Activated CD8-positive, alpha-beta memory T cell treated with anti-CD3 and anti-CD28 coated beads, Interleukin-2, amount 50 U/mL, for 24 hours (primary cell): Measurements from ENCODE around the gene NAXD.
"Not testable (repeated sequence)": the region's sequence is repeated elsewhere in the genome, so short reads cannot be mapped to it uniquely, and the experiment has no call there.

Experiments used
- DNase-seq: peaks from one replicate; pipeline ENCODE4 v3.0.0-alpha.2; 2020; ENCODE audit errors: extremely low read depth

The NAXD gene

DNA sequence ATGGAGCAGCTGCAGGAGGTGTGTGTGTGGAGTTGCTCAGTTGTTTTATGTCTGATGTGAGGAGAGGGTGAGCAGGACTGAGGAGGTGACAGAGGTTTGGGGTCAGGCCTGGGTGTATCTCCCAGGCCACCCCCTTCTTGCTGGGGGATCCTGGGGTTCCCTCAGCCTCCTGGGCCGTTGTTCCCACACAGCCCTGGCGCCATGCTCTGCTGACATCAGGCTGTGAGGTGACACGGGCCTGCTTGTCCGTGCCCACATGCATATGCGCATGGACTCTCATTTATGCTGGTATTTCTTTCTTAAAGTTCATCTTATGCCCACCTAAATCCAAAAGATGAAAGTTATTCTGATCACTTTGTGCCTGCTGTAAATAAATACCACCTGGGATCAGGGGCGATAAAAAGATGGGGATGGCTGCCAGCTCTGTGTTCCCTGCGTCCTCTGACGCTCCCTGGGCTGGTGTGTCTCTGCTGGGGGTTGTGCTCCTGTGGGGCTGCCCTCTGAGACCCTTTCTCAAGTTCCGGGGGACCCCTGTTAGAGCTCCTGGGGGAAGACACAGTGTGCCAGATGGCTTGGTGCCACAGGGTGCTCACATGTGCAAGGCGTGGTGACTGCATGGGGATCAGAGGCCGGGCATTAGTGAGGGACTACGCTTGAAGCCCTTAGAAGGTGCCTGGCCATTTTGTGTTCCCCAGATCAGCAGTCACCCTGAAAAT is 12.6 kb downstream of the NAXD start:
- DNase-seq = no peak

DNA sequence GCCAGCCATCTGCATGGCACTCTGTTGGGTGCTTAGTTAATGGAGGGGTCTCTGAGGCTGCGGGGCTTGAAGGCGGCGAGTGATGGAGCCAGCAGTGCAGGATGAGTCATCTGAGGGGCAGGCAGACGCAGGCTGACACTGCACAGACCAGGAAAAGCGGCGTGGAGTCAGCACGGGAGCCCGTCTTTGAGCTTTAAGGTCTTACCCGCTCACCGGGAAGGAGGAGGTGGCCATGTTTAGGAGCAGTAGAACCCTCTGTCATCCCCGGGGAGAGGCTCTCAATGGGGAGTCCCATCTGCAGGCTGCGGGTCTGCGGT is 13.1 kb downstream of the NAXD start:
- no peak for DNase-seq

DNA sequence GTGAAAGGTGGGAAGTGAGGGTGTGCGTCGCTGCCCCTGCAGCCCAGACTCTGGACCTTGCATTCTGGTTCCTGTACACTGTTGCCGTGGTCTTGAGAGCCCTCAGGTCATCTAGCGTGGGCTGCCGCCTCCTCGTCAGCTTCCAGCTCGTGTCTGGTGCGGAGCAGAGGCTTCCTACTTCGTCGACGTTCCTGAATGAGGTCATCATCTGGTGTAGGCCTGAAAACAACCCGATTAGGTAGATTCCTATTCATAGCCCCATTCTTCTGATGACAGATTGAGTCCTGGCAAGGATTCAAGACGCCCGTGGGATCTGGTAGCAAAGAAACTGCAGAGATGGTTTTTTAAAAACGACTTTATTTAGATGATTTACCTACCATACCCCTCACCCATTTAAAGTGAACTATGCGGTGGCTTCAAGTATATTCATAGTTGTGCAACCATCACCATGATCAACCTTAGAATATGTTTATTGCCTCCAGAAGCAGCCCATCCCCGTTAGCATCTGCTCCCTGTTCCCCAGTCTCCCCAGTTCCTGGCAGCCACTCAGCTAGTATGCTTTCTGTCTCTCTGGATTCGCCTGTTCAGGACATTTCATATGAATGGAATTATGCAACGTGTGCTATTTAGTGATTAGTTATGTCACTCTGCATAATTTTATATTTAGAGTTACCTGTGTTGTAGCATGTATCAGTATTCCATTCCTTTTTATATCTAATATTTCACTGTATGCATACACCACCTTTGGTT is 13.8 kb downstream of the NAXD start:
- DNase-seq = no peak

DNA sequence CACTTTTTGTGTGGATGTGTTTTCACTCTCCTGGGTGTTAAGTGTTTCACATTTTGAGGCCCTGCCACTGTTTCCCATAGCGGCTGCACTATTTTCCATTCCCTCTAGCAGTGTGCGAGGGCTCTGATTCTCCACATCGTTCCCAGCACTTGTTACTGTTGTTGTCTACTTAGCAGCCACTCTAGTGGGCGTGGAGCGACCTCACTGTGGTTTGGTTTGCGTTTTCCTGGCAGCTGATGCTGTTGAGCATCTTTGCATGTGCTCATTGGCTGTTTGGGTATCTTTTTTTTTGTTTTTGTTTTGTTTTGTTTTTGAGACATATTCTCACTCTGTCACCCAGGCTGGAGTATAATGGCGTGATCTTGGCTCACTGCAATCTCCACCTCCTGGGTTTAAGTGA is 14.4 kb downstream of the NAXD start:
- DNase-seq = no peak

DNA sequence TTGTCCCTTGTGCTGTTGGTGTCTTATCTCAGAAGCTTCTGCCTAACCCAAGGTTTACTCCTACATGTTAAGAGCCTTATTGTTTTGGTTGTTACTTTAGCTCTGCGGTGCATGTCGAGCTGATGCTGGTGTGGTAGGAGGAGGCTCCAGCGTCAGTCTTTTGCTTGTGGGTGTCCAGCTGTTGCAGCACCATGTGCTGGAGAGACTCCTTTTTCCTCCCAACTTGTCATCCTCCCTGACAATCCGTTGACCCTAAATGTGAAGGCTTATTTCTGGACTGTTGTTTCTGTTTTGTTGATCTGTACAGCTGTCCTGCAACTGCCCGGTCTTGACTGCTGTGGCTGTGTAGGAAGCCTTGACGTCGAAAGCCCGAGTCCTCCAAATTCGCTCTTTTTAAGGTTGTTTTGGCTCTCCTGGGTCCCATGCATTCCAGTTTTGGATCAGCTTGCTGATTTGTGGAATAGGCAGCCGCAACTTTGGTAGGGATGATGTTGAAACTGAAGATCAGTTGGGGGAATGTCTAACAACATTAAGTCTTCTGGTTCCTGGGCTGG is 15.3 kb downstream of the NAXD start:
- DNase-seq = no peak

DNA sequence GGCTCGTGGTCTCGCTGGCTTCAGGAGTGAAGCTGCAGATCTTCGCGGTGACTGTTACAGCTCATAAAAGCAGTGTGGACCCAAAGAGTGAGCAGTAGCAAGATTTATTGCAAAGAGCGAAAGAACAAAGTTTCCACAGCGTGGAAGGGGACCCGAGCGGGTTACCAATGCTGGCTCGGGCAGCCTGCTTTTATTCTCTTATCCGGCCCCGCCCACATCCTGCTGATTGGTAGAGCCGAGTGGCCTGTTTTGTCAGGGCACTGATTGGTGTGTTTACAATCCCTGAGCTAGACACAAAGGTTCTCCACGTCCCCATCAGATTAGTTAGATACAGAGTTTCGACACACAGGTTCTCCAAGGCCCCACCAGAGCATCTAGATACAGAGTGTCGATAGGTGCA is 16.9 kb downstream of the NAXD start:
- not testable (repeated sequence) for DNase-seq

DNA sequence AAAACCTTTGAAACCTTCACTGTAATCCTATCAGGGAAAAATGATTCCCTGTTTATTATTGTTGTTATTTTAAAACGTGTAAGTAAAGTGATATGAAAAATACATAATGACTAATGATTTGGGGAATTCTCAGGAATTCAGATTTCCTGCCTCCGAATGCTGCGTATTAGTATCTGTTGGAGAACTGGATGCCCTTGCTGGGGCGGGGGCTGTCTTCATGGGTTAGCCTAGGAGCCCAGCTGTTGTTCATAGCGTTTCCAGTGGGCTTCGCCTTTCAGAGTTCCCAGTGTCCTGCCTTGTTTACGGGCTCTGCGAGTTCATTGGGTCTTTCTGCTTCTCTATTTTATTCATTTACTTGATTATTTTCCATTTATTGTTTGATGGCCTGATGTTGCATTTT is 18.4 kb downstream of the NAXD start:
- DNase-seq = no peak

DNA sequence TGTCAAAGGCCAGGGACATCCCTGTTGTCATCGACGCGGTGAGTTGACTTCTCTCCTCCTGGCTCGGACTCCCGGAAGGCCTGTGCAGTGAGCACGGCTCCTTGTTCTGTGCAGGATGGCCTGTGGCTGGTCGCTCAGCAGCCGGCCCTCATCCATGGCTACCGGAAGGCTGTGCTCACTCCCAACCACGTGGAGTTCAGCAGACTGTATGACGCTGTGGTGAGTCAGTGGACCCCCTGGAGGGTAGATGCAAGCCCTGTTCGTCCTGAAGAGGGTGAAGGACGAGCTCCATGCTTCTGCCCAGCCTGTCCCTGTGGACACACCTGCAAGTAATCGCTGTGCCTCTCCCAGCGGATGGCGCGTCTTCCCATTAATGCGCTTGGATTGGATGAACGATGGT is 19.2 kb downstream of the NAXD start:
- no peak for DNase-seq

DNA sequence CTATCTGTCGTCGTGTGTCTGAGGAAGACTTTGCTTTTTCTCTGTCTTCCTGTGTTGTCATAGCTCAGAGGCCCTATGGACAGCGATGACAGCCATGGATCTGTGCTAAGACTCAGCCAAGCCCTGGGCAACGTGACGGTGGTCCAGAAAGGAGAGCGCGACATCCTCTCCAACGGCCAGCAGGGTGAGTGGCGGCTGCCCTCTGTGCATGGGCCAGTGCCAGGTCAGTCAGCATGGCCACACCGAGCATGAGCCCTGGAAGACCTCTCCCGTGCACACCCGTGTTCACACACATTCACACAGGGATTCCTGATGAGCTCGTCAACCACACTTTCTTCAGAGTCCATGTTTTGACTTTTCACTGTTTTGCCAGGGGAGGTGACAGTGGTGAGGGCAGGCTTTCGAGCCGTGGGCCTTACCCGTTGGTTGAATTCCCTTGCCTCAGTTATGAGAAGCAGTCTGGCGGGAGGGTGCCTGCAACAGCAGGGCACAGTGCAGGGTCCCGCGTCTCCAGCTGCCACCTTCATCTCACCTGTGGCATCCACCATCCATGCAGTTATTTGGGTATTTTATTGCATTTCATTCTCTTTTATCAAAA is 20.2 kb downstream of the NAXD start:
- no peak for DNase-seq

DNA sequence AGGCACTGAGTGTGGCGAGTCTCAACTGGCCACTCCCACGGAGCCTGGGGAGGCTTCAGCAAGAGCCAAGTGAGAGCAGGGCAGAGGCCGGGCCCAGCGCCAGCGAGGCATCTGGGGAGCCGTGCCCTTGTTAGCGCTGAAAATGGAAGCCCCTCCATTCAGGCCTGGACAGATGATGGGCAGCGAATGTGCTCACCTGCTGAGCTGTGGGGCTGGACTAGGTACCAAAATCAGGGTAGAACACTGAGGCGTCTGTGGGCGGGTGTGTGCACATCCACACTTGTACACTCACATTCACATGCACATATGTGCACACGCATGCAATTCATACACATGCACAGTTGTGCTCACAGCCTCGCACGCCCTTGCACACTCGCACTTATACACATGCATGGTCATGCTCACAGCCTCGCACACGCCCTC is 20.7 kb downstream of the NAXD start:
- no peak for DNase-seq

DNA sequence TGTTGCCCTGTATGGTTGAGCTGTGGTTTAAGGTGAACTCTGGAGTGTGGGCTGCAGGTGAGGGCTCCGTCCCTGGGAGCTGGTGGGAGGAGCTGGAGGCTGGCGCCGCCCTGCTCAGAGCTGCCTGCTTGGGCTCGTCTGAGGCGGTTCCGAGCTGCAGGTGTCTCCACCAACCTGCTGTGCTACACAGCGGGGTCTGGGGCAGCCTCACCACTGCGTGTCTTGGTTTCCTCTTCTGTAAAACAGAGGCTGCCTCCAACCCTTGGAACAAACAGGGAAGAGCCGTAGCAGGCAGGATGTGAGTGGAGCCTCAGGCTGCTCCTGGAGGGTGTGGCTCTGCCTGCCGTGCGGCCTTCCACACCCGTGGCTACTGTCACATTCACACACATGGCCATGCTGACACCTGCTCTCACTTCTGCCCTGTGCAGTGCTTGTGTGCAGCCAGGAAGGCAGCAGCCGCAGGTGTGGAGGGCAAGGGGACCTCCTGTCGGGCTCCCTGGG is 21.4 kb downstream of the NAXD start:
- DNase-seq = no peak

DNA sequence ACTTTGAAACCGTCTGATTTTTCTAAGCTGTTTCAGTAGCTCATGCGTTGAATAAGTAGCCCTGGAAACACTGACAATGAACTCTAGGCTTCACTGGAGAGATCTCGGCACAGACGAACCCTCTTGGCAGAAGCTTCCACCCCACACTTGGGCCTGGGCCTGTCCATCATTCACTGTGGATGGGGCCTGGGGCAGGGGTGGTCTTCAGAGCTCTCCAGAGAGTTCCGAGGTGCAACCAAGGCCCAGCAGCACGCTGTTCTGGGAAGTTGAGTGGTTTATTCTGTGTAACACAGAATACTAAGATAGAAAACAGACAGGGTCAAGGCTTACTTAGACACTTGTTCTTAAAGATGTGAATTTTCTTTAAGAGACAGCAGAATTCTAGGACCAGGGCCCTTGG is 21.9 kb downstream of the NAXD start:
- no peak for DNase-seq

DNA sequence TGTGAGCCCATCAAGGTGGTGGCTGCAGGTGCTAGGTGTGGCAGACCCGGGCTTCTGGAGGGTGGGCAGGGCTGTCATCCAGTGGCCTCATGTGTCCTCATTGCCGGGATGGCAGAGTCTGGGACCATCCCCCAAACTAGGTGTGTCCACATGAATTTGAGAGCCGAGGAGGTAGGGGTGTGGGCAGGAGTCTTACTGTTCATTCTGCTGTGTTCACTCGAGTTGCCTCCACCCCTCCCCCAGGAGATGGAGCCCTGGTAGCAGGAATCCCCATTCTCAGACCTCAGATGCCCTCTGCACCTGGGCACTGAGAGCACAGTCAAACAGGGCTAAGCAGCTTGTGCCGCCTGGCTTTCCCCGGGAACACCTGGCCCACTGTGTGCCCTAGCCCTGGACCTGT is 22.4 kb downstream of the NAXD start:
- DNase-seq = no peak

DNA sequence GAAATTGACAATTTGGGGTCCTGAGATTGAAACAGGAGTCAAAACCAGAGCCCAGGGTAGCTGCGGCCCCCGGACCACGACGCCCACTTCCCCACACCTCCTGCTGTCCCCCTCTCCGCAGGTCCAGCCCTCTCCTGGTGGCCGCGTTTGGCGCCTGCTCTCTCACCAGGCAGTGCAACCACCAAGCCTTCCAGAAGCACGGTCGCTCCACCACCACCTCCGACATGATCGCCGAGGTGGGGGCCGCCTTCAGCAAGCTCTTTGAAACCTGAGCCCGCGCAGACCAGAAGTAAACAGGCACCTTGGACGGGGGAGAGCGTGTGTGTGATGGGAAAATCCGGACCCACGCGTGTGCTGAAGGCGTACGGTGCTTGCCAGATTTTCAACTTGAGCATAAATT is 22.9 kb downstream of the NAXD start:
- no peak for DNase-seq

DNA sequence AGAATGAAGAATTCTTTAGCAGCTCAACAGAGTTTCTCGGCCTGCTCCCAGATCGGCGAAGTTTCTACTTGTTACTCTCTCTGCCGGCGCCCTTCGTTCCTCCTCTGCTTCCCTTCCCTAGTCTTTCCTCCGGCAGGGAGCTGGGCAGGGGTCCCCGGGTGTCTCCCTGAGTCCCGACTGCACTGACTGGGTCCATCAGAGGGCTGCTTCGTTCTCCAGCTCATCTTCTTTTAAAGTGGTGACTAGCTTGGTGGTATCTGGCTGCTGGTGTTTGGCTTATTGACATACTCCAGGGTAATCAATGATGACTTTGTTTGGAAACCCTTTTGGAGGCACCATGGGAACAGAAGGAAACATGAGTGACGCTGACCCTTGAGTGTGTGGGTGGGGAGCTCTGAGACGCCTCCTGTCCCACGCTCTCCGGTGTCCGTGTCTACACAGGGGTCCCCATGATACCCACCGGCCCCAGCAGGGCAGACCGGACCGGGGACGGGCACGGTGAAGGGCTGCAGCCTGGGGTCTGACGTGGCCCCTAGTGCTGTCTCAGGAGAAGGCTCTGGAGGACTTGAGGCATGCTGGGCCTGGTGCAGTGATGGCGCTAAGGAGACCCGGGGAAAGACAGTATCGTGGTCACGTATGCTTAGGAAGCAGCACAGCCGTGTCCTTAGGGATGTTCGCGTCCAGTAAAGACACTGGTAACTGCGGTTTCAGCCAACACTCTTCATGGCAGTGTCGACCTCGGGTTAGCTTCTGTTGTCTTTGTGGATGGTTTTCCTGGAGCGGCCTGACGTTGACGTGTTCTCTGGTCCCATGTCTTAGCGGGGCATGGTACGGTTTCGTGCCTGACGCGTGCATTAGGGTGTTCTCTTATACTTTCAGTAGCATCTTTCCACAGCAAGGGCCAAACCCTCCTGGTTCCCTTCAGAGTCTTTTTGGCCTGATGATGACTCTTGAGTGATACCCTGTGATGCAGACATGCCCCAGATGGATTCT is 23.8 kb downstream of the NAXD start:
- no peak for DNase-seq

DNA sequence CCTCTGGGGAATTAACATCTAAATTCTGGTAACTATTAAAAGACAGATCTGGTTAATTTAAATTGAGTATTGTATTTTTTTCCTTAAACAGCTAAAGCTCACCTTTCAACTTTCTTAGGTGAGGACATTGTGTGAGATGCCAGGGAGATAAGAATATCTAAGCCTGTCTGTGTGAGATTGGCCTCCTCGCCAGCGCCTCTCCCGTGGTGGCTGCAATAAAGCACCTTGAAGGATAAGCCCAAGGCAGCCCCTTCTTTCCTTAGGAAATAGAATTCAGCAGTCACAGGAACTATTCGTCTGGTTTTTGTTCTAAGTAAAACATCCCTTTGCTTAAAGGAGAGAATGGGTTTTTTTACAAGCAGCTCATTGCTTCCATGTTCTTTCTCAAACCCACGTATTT is 24.6 kb downstream of the NAXD start:
- DNase-seq = no peak

DNA sequence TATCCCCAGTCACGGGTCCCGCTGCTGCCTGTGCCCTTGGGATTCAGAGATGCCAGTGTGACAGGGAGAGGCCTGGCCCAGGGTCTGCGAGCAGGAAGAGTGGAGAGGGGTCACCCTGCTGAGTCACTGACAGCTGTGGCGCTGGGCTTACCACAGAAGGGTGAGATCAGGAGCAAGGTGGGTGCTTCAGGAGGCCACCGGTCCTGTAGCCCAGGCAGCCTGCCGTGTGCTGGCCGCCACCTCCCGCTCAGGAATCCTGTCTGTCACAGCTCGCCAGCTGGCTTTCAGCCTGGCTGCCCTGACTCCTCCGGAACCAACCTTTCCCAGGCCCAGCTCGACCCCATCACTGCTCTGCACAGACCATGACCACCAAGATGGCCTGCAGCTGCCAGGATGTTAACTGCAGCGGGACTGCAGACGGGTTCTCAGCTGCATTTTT is 25.3 kb downstream of the NAXD start:
- no peak for DNase-seq

DNA sequence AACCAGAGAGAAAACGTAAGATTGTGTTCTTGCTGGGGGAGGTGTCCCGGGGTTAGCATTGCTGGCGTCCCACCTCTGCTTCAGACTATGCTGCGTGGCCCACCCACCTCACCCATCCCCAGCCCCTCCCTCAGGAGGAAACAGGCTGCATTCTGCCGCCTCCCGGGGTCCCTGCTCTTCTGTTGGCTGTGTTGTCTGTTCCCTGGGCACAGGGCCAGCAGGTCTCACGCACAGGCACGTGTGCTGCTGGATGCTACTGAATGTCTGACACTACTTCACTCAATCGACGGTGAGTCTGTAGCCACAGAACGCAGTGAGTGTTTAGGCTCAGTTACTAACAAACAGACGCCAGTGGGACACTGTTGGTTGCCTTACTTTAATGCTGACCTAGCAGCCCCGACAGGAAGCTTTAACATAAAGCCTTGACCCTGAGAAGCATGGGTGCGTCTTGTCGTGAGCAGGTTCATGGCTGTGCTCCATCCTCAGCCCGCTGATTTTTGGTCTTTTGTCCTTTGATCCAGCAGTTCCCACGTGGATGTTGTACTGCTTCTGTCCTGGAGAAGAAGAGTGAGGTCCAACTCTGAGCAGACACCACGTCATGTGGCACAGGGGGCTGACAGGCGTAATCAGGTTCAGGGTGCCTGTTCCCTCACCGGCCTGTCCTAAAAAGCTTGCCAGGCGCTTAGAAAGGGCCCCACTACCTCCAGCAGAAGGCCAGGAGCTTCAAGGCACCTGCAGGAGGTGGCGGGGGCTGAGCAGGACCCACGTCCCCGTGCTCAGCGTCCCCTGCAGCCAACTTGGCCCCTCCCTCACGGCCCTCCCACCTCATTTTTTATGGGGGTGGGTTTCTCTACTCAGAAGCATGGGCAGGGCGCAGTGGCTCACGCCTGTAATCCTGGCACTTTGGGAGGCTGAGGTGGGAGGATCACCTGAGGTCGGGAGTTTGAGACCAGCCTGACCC is 26.0 kb downstream of the NAXD start:
- DNase-seq = no peak

DNA sequence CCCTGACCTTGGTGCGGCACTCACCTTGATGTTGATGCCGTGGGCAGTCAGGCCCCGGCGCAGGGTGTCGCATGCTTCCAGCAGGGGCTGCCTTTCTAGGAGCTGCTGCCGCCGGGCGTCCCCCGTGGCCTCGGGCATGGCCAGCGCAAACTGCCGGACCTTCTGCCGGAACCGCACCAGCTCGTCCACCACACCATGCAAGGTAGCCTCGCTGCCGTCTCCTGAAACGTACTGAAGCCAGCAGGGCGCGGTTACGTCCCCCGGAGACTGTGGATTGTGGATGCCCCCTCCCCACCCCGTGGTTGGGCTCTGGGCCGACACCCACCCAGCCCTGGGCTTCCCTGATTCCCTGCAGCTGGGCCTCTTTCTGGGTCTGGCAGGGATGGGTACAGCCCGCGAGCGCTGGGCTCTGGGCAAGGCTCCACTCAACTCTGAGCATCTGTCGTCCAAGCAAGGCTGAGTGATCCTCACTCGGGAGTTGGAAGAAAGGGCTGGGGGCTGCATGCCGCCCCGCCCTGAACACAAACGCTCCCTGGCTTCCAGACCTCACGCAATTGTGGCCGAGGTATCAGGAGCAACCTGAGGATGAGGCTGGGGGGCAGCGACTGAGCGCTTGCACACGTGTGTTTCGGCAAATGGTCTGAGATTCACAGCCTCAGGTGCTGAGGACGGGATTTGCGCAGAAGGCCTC is 27.1 kb downstream of the NAXD start:
- DNase-seq = no peak

DNA sequence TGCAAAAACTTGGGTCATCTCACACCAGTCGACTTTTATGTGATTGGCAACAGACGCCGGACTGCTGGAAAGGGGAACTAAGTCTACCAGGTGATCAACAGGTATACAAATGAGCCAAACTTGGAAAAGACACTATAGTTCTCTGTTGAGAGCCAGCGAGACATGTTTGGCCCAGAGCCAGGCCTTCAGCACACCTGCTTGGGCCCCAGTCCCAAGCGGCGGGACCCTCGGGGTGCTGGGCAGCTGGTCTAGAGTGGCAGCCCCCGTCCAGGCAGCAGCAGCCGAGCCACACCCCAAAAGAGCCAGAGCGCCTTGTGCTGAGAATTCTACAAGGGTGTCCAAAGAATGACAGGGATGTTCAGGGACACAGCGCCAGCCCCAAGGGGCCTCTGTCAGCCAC is 28.0 kb downstream of the NAXD start:
- no peak for DNase-seq
